HG03039 (cell line): ENCODE data around the gene PDE8B.

ENCODE experiments used
- ATAC-seq: cut with Tn5 transposase; IDR thresholded peaks from one replicate; pipeline ENCODE4 v1.9.1; 2021; ENCODE audit warnings: mild to moderate bottlenecking, moderate library complexity; ENCODE audit not compliant: unreplicated experiment

Gene PDE8B

GRCh38 chr5:77282337-77283027 is 72.0 kb downstream of the PDE8B start:
- no peak for ATAC-seq

- no peak for ATAC-seq
Observed at GRCh38 chr5:77285251-77285841, 74.9 kb downstream of the PDE8B start.

GRCh38 chr5:77292026-77292757 is 81.7 kb downstream of the PDE8B start:
- no peak for ATAC-seq

- no peak for ATAC-seq
Observed at GRCh38 chr5:77294185-77294584, 83.7 kb downstream of the PDE8B start.

GRCh38 chr5:77295863-77296378 is 85.4 kb downstream of the PDE8B start:
- ATAC-seq = no peak

- no peak for ATAC-seq
Observed at GRCh38 chr5:77298146-77298545, 87.7 kb downstream of the PDE8B start.

- ATAC-seq = no peak
Observed at GRCh38 chr5:77300451-77300850, 90.0 kb downstream of the PDE8B start.

- no peak for ATAC-seq
Observed at GRCh38 chr5:77301447-77301883, 91.0 kb downstream of the PDE8B start.

- ATAC-seq = no peak
Observed at GRCh38 chr5:77302247-77302646, 91.8 kb downstream of the PDE8B start.

- ATAC-seq = no peak
Observed at GRCh38 chr5:77302653-77303052, 92.2 kb downstream of the PDE8B start.

GRCh38 chr5:77304388-77304787 is 93.9 kb downstream of the PDE8B start:
- no peak for ATAC-seq

GRCh38 chr5:77305222-77305846 is 94.9 kb downstream of the PDE8B start:
- no peak for ATAC-seq

GRCh38 chr5:77305956-77306355 is 95.5 kb downstream of the PDE8B start:
- ATAC-seq = no peak

- no peak for ATAC-seq
Observed at GRCh38 chr5:77306531-77306930, 96.1 kb downstream of the PDE8B start.

GRCh38 chr5:77308154-77308960 is 97.9 kb downstream of the PDE8B start:
- ATAC-seq = no peak

- ATAC-seq = no peak
Observed at GRCh38 chr5:77309140-77309539, 98.7 kb downstream of the PDE8B start.

- ATAC-seq = no peak
Observed at GRCh38 chr5:77310494-77311213, 100.2 kb downstream of the PDE8B start.

- ATAC-seq = no peak
Observed at GRCh38 chr5:77311214-77311571, 100.7 kb downstream of the PDE8B start.

- ATAC-seq = no peak
Observed at GRCh38 chr5:77312413-77312812, 101.9 kb downstream of the PDE8B start.
